Measurements from ENCODE around the gene TCOF1.

TCOF1 gene

DNA sequence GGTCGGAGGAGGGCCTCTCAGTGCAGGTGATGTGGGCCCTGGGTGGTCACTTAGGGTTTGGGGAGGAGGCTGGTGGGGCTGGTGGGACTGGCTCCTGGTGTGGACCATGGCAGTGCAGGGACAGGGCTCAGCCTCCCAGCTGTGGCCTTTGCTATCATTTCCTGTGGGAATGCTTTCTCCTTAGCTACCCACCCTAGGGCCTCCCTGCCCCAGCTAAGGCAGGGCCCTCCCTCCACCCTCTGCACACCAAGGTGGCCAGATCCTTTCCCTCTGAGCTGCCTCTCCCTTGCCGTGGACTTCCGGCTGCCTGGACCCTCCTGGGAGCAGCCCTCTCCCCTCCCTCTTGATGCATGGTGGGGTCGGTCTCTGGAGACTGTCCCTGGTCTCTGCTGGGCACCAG, 32.1 kb upstream of the TCOF1 start:
- DNase-seq (ENCODE audit: low spot score) = no peak

GRCh38 chr5:150326707-150327106, 30.8 kb upstream of the TCOF1 start:
- DNase-seq (ENCODE audit: low spot score) = no peak

- DNase-seq (ENCODE audit: low spot score) = no peak
These were observed 30.4 kb upstream of the TCOF1 start for GRCh38 chr5:150327139-150327538.

DNA sequence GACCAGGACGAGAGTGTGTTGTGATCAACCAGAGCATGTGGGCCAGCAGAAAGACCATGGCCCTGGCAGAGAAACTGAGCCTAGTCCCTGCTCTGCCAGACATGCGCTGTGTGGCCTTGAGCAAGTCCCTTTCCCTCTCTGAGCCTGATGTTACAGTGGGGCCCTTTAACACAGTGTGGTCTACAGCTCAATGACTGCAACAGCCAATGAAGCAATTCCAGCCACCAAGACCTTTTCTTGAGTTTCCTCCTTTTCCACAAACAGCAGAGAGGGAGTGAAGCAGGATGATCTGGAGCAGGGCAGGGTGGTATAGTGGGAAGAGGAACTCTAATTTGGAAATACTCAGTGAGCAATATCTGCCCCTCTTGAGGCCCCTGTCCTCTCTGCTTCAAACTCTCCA, 29.0 kb upstream of the TCOF1 start:
- no peak for DNase-seq (ENCODE audit: low spot score)

DNA sequence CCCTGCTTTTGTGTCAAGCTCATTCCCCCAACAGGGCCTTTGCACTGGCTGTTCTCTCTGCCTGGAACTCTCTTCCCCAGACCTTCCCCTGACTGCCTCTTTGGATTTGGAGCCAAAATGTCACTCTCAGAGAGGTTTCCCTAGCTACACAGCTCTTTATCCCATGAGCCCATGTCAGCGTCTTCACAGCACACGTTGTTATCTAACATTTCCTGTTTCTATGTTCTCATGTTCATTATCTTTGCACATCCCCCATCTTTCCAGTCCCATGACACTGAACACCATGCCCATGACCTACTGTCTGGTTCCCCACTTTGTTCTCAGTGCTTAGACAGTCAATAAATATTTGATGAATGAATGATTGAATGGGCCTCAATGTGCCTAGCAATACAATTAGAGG, 28.5 kb upstream of the TCOF1 start:
- DNase-seq (ENCODE audit: low spot score) = no peak

- no peak for DNase-seq (ENCODE audit: low spot score)
These were observed 27.3 kb upstream of the TCOF1 start for GRCh38 chr5:150329881-150330876.

DNA sequence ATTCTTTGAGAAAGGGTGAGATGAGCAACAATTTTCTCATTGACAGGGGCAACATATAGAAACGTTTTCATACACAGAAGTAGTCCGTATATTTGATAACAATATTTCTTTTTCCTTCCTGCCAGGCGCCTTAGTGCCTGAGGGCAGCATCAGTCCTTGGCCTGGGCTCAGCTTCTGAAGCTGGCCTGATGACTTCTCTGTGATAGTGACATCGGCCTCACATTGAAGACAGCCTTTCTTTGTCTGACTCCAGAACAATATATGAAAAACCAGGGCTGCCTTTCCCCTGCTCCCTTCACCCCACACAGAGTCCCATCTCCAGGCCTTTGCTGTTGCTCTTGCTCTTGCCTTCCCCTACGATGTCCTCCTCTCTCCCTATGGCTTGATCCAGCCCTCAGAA, 24.1 kb upstream of the TCOF1 start:
- no peak for DNase-seq (ENCODE audit: low spot score)

DNA sequence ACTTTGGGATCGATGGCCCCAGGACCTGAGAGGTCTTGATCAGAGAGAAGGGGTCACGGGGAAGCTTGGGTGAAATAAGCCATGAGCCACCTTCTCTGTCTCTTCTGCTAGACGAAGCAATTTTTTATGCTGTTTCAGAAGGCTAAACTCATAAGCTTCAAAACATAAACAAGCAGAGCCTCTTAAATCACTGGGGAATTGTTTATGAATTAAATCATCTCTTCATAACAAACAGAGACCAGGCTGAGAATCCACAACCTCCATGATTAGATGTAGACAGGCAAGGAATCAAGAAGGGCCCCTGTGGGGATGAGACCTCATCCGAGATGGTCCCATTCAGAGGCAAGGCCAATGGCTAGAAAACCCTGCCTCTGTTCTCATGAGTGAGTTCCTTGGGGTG, 21.7 kb upstream of the TCOF1 start:
- DNase-seq (ENCODE audit: low spot score) = no peak

DNA sequence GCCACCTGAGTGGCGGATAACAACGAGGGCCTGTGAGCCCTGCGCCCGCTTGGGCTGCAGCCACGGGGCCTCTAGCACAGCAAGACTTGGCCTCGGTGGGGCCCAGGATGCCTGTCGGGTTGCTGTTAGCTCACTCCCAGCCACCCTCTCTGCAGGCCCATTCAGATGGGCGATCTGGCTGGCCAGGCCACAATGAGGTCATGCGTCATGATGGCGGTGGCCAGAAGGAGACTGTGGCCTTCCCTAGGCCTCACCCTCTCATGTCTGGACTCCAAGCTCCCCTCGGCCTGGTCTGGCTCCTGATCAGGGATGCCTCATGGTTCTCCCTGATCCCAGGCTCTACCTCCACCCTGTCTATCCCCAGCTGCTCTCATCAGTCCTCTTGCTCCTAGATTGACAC, 19.0 kb upstream of the TCOF1 start:
- no peak for DNase-seq (ENCODE audit: low spot score)

DNA sequence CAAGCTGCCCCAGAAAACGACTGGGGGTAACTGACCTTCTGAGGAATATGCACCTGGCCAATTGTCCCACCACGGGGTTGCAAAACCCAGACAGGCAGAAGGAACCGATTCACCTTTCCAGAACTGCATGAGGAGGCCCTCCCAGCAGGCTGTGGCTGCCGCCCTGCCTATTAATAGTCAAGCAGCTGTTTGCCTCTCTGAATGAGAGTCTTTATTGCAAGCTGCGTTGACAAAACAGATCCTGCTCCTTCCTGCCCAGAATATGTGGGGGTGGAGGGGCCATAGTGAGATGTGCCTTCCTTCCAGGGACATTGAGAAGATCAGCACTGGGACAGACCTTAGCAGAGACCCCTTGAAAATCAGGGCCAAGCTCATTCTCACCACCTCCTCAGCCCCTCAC, 18.3 kb upstream of the TCOF1 start:
- no peak for DNase-seq (ENCODE audit: low spot score)

DNA sequence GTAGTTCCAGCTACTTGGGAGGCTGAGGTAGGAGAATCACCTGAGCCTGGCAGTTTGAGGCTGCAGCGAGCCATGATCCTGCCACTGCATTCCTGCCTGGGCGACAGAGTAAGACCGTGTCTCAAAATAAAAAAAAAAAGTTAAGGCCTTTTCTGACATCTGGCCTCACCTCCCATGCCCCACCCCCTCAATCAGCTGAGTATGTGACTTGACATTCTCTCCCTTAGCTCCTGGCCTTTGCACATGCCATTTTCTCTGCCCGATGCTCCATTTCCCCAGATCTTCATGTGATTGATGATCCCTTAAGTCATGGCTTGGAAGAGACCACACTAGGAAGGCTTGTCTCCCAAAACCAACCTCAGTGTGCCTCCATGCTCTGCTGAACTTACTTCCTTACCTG, 17.7 kb upstream of the TCOF1 start:
- no peak for DNase-seq (ENCODE audit: low spot score)

GRCh38 chr5:150340614-150341255, 16.8 kb upstream of the TCOF1 start:
- DNase-seq (ENCODE audit: low spot score) = no peak

DNA sequence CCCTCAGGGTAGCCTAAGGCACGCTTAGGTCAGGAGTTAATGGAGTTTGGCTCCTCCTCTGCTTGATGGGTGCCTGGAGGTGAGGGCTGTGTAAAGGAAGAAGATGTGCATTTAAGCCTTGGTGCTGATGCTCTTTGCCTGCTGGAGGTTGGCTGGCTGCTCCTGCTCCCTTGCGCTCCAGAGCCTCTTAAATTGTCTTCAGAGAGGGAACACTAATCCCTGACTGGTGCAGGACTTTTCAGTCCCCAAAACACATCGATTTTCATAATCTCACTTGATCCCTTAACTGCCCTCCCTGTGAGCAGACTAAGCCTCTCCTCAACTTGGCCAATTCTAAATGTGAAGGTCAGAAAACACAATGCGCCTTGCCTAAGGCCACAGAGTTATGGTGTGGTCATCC, 16.2 kb upstream of the TCOF1 start:
- DNase-seq (ENCODE audit: low spot score) = no peak

GRCh38 chr5:150341989-150342388, 15.5 kb upstream of the TCOF1 start:
- no peak for DNase-seq (ENCODE audit: low spot score)

- peak; percentile 9 for DNase-seq (ENCODE audit: low spot score)
These were observed 14.9 kb upstream of the TCOF1 start for GRCh38 chr5:150342583-150342982.

DNA sequence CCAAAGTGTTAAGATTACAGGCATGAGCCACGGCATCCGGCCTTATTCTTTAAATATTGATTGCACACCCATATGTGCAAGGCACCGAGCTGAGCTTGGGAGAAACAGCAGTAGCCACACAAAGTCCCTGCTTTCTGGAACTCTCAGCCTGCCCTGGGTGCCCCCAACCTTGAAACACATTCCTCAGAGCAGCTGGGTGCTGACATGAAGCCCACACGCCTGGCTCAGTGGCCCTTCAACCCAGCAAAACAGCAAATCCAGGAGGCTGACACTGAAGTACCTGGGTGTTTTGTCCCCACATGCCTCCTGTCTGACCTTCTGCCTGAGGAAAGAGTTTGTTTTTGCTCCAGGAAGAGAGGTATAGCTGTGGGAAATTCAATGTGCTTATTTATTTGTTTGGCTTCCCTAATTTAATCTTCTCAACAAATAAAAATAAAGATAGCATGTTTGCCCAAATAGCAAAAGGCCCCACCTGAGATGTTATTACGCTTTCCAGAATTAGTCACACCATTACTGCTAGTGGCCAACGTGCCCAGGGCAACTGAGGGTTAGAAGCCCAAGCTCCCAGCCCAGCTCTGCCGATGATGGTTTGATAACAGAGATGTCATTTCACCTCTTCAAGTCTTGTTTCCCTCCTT, 13.4 kb upstream of the TCOF1 start:
- DNase-seq (ENCODE audit: low spot score) = no peak

DNA sequence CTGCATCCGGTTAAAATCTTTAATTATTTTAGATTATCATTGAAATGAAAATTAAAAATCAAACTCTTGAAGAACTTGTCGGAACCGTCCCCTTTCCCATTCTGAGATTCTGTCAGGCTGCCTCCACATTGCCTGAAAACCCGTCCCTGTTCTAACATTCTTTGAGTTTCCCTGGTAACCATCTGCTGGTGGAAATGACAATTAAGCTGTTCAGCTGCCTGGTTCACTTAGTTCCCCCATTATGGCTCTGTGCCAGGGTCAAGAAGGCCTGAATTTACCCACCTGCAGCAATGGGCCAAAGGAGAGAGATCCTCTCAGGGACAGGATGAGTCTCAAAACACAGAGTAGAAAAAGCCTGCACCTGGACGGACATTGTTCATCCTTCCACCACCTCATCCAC, 11.8 kb upstream of the TCOF1 start:
- no peak for DNase-seq (ENCODE audit: low spot score)

GRCh38 chr5:150346592-150346991, 10.9 kb upstream of the TCOF1 start:
- DNase-seq (ENCODE audit: low spot score) = no peak

DNA sequence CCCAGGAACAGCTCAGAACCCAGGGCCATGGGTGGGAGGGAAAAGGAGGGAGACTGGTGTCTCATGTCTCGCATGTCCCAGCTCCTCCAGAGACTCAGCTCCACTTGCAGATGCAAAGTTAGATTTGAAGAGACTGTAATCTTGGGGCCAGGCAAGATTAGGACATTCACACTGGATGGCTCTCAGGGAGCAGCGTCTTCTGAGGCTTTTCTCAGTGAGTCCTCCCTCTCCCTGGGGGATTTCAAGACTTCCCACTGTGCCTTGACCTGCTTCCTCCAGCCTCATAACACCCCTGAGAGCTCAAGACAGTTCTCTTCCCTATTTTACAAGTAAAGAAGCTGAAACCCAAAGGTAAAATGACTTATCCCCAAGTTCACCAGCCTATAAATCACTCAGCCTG, 10.5 kb upstream of the TCOF1 start:
- DNase-seq (ENCODE audit: low spot score) = no peak

DNA sequence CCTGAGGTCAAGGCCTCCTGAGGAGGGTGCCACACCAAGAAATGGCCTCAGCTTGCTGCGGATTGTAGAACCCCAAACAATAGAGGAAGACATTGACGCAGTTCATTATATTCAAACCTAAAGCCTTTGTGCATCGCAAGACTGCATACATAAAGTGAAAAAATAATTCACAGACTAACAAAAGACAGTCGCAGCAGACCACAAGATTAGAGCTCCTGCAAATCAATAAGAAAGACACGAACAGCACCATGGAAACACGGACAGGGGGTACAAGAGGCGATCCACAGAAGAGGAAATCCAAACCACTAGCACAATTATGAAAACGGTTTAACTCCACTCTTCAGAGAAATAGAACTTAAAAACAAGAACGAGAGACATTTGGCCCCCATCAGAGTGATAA, 10.0 kb upstream of the TCOF1 start:
- no peak for DNase-seq (ENCODE audit: low spot score)

- DNase-seq (ENCODE audit: low spot score) = no peak
These were observed 7.7 kb upstream of the TCOF1 start for GRCh38 chr5:150349681-150350275.

DNA sequence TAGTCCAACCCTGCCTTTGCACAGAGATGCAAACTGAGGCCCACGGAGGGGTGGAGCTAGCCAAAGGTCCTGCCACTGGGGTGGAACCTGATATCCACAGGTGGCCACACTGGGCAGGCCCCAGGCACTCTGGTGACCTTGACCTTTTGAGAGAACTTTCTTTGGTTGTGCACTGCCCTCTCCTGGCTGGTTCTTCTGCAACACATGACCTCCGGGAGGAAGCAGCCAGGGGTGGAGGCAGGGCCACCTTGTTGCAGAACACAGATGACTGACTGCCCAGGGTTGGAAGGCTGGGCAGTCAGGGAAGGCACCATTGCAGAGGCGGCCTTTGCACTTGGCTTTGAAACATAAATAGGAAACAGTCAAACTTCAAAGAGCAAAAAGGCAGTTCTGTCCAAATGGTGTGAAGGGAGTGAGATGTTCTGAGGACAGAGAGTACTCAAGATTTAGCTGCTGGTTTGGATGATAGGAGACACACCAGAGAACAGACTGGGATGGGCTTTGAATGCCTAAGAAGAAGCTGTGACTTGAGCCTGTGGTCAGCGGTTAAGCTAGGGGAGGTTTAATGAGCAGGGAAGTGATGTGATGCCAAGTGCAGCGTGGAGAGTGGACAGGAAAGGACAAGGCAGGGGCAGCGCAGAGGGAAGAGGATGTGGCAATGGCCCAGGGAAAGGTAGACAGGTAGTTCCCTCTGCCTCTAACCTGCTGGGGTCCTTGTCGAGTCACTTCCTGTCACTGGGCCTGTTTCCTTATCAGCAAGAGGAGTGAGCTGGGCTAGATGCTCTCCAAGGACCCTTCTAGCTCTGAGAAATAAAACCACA, 6.8 kb upstream of the TCOF1 start:
- peak; percentile 53 for DNase-seq (ENCODE audit: low spot score)

Data from activated CD4-positive, alpha-beta T cell treated with anti-CD3 and anti-CD28 coated beads, Interleukin-2, Interleukin-4, amounts not matched to agents 100 ng/mL and 50 ng/mL, durations not matched to agents 16 hours and 8 hours (primary cell).